Upper lobe of left lung (tissue), 6 donors: ENCODE results near the gene DCST2. TPM values are rescaled to one million over a fixed set of nuclear protein-coding genes. Genes with fewer than 3 reads are reported as not detected.

Experiments
- ATAC-seq, 2 donors: fragments of 200-7000 bp; cut with Tn5 transposase; one replicate each; pipeline ENCODE4 v1.9.1; 2022; ENCODE audit warnings: mild to moderate bottlenecking in 2 of 2, moderate library complexity in 2 of 2; ENCODE audit not compliant: low FRiP score in 2 of 2
- DNase-seq, 2 donors: peaks; one replicate each; pipeline ENCODE4 v3.0.0-alpha.2; 2019 to 2020
- H3K27ac ChIP-seq, 4 donors: fragments of 200-600 bp; sonication (generic); one replicate each; pipeline ENCODE4 v1.5.1; 2016 to 2019
- H3K27me3 ChIP-seq, 4 donors: fragments of 200-600 bp; sonication (generic); one replicate each; pipeline ENCODE4 v1.5.1; 2017 to 2019
- H3K36me3 ChIP-seq, 4 donors: fragments of 200-600 bp; sonication (generic); one replicate each; pipeline ENCODE4 v1.5.1; 2016 to 2019
- H3K4me1 ChIP-seq, 4 donors: fragments of 200-600 bp; sonication (generic); one replicate each; pipeline ENCODE4 v1.5.1; 2018 to 2019
- H3K4me3 ChIP-seq, 4 donors: fragments of 200-600 bp; sonication (generic); one replicate each; pipeline ENCODE4 v1.5.1; 2017 to 2019; ENCODE audit warnings: mild to moderate bottlenecking in 2 of 4, moderate library complexity in 1 of 4
- H3K9me3 ChIP-seq, 4 donors: fragments of 200-600 bp; sonication (generic); one replicate each; pipeline ENCODE4 v1.5.1; 2018 to 2019
- CTCF ChIP-seq, 6 experiments: fragments of 450-650 bp in 4 of 6; fragments of 200-600 bp in 2 of 6; sonication (generic) in 2 of 6; IDR thresholded peaks; one replicate each; pipeline ENCODE4 v1.5.1; 2016 to 2019; ENCODE audit warnings: antibody characterized with exemption in 6 of 6
- EP300 ChIP-seq, 4 donors: sonication (generic); formaldehyde crosslinking; IDR thresholded peaks; one replicate each; pipeline ENCODE4 v1.5.1; 2017; ENCODE audit warnings: antibody characterized with exemption in 4 of 4, control low read depth in 2 of 4
- POLR2A ChIP-seq, 4 donors: fragments of 450-650 bp; IDR thresholded peaks; one replicate each; pipeline ENCODE4 v1.5.1; 2016 to 2017; ENCODE audit warnings: antibody characterized with exemption in 4 of 4, mild to moderate bottlenecking in 2 of 4
- POLR2AphosphoS5 ChIP-seq, 2 donors: sonication (generic); formaldehyde crosslinking; IDR thresholded peaks; one replicate each; pipeline ENCODE4 v1.5.1; 2017; ENCODE audit warnings: antibody characterized with exemption in 2 of 2
- WGBS, 2 donors: methylation state at CpG; one replicate each; pipeline ENCODE4 v1.1.5; 2017 to 2018; 5-methylcytosine and 5-hydroxymethylcytosine counted together
- total RNA-seq, 6 donors: library from RNA; depleted of rRNA in 4 of 6; stranded (reverse); fragments of >200 nt in 4 of 6; gene quantifications; one replicate each; pipeline versions ENCODE4 v1.1.0 to v1.2.1, GENCODE V29; 2016 to 2021
- donor health status: DM: no; HTN: no; CAD: no; lungs with moderate emphysema.
- donor health status: DM: no; HTN: yes; CAD: no; lungs with severe emphysema.

The DCST2 gene
- total RNA-seq, 6 donors from 2014 or later: 0.49 to 2.1 (median 1.1) TPM

- no peak overlapping the region for H3K4me3 ChIP-seq
- peaks cover 19 to 29% (median 24%) of the 10 kb centered on the region in 4 donors for H3K4me1 ChIP-seq
- DNase-seq (no peak), ATAC-seq (no peak)
- no peaks in the 10 kb centered on the region for H3K27me3 ChIP-seq
- 87 to 90% methylated on average over 14 of the region's 14 CpGs for WGBS, 2 donors
- no peaks in the 10 kb centered on the region for H3K36me3 ChIP-seq
- TF ChIP-seq POLR2A (IDR thresholded peaks at IDR 0.05) (no peak), POLR2AphosphoS5 (IDR thresholded peaks at IDR 0.05) (no peak), CTCF (IDR thresholded peaks at IDR 0.05) (no peak), EP300 (IDR thresholded peaks at IDR 0.05) (no peak)
- no peaks in the 10 kb centered on the region for H3K9me3 ChIP-seq
- no peak overlapping the region for H3K27ac ChIP-seq
These were observed 6.9 kb upstream of the DCST2 start for GRCh38 chr1:155040358-155041093.

GRCh38 chr1:155039308-155039669 lies 5.7 kb upstream of the DCST2 start:
- no peak for TF ChIP-seq POLR2AphosphoS5 (IDR thresholded peaks at IDR 0.05)
- TF ChIP-seq CTCF (IDR thresholded peaks at IDR 0.05): no peak
- TF ChIP-seq POLR2A (IDR thresholded peaks at IDR 0.05): no peak
- no peak for TF ChIP-seq EP300 (IDR thresholded peaks at IDR 0.05)
- Histone ChIP-seq H3K4me1 (peaks cover 9 to 18% (median 14%) of the 10 kb centered on the region in 4 donors), H3K9me3 (no peaks in the 10 kb centered on the region), H3K36me3 (no peaks in the 10 kb centered on the region), H3K27ac (no peak overlapping the region), H3K4me3 (no peak overlapping the region), H3K27me3 (no peaks in the 10 kb centered on the region)
- DNase-seq (no peak), ATAC-seq (no peak)
- 71% methylated on average over 4 of the region's 4 CpGs for WGBS, 2 donors

- no peaks in the 10 kb centered on the region for H3K27me3 ChIP-seq
- no peaks in the 10 kb centered on the region for H3K36me3 ChIP-seq
- 30 to 34% methylated on average over 8 of the region's 8 CpGs for WGBS, 2 donors
- H3K27ac ChIP-seq: peak overlapping the region in 1 of 4 donors; percentile 16
- H3K4me3 ChIP-seq: no peak overlapping the region
- H3K4me1 ChIP-seq: peaks cover 7 to 15% (median 12%) of the 10 kb centered on the region in 4 donors
- DNase-seq: peak in 1 of 2 donors; percentile 60
- H3K9me3 ChIP-seq: no peaks in the 10 kb centered on the region
- peak in 1 of 2 donors; percentile 70 for ATAC-seq
- TF ChIP-seq POLR2A (IDR thresholded peaks at IDR 0.05): no peak
- no peak for TF ChIP-seq CTCF (IDR thresholded peaks at IDR 0.05)
- TF ChIP-seq EP300 (IDR thresholded peaks at IDR 0.05): no peak
- TF ChIP-seq POLR2AphosphoS5 (IDR thresholded peaks at IDR 0.05): no peak
These were observed 5.2 kb upstream of the DCST2 start for GRCh38 chr1:155038602-155039307.

- no peak for TF ChIP-seq CTCF (IDR thresholded peaks at IDR 0.05)
- no peak for TF ChIP-seq POLR2A (IDR thresholded peaks at IDR 0.05)
- TF ChIP-seq EP300 (IDR thresholded peaks at IDR 0.05): no peak
- TF ChIP-seq POLR2AphosphoS5 (IDR thresholded peaks at IDR 0.05): no peak
- Histone ChIP-seq H3K36me3 (no peaks in the 10 kb centered on the region), H3K27ac (no peak overlapping the region), H3K27me3 (no peaks in the 10 kb centered on the region), H3K4me3 (no peak overlapping the region), H3K9me3 (no peaks in the 10 kb centered on the region), H3K4me1 (peaks cover 5 to 13% (median 9%) of the 10 kb centered on the region in 4 donors)
- no peak for ATAC-seq
- DNase-seq: no peak
- 84 to 85% methylated on average over 5 to 6 of the region's 6 CpGs for WGBS, 2 donors
These were observed 4.4 kb upstream of the DCST2 start for GRCh38 chr1:155037851-155038441.
